Lower leg skin (tissue), 4 donors: ENCODE measurements around the gene OR2AJ1. TPM values are rescaled to one million over a fixed set of nuclear protein-coding genes. Genes with fewer than 3 reads are reported as not detected.

ENCODE experiments used
- DNase-seq, 2 donors: peaks; one replicate each; pipeline ENCODE4 v3.0.0-alpha.2; 2019; ENCODE audit warnings: low spot score in 2 of 2
- H3K4me3 ChIP-seq: fragments of 200-600 bp; sonication (generic); 2 replicates; pipeline ENCODE4 v1.5.1; 2017; ENCODE audit warnings: mild to moderate bottlenecking, low read depth; ENCODE audit not compliant: poor library complexity, severe bottlenecking
- CTCF ChIP-seq, 3 donors: fragments of 450-650 bp; IDR thresholded peaks; one replicate each; pipeline ENCODE4 v1.5.1; 2016; ENCODE audit warnings: antibody characterized with exemption in 3 of 3, mild to moderate bottlenecking in 3 of 3, moderate library complexity in 2 of 3
- POLR2A ChIP-seq, 2 donors: fragments of 450-650 bp; IDR thresholded peaks; one replicate each; pipeline ENCODE4 v1.6.1; 2016 to 2017; ENCODE audit warnings: antibody characterized with exemption in 2 of 2, mild to moderate bottlenecking in 1 of 2, moderate library complexity in 1 of 2
- WGBS, 2 donors: methylation state at CpG; one replicate each; pipeline ENCODE4 v1.1.5; 2018; 5-methylcytosine and 5-hydroxymethylcytosine counted together
- intact Hi-C: fragments of 100-400 bp; cut with DNase I; formaldehyde crosslinking; loops from one replicate; pipeline ENCODE4 v1.15.0; 2023; ENCODE audit warnings: low total_unique reads
- total RNA-seq, 4 donors: library from RNA; depleted of rRNA; stranded (reverse); fragments of >200 nt; gene quantifications; one replicate each; pipeline ENCODE4 v1.1.0, GENCODE V29; 2016

The OR2AJ1 gene
- total RNA-seq, 4 donors from 2014 or later, result not detected

DNA sequence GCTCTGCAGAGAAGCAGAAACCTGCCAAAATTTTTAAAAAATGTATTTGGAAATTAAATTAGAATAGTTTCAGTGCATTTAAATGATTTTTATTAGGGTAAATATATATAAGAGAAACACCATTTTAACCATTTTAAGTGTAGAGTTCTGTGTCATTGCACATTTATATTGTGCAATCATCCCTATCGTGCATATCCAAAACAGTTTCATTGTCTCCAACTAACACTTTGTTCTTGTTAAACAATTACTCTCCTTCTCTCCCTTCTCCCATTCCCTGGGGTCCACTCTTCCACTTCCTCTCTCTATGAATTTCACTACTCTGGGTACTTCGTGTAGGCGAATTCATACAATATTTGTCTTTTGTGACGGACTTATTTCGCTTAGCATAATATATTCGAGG lies 17.9 kb downstream of the OR2AJ1 start:
- intact Hi-C loops, result no loop called here
- TF ChIP-seq CTCF (IDR thresholded peaks at IDR 0.05) (no peak), POLR2A (IDR thresholded peaks at IDR 0.05) (no peak)
- no peak for DNase-seq
- H3K4me3 ChIP-seq, result no peak overlapping the region
- WGBS, 2 donors, result 83 to 85% methylated on average over 6 of the region's 6 CpGs

DNA sequence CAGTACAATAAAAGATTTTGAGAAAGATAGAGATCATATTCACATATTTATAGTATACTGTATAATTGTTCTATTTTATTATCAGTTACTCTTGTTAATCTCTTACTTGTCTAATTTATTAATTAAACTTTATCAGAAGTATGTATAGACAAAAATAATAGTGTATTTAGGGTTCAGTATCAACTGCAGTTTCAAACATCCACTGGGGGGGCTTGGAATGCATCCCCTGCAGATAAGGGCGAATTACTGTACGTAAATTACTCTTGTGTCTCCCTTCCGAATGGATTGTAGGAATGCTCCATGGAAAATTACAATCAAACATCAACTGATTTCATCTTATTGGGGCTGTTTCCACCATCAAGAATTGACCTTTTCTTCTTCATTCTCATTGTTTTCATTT lies 23.9 kb downstream of the OR2AJ1 start, which contains the start of gene OR2L8:
Gene OR2L8, plus strand, starts transcription at position 301 of the 400 bp plus-strand sequence. Its CDS starts 0 bp downstream, at position 301.
- WGBS, 2 donors, result 74 to 82% methylated on average over 3 of the region's 3 CpGs
- intact Hi-C loops, result no loop called here
- no peak for TF ChIP-seq CTCF (IDR thresholded peaks at IDR 0.05)
- no peak for TF ChIP-seq POLR2A (IDR thresholded peaks at IDR 0.05)
- no peak within 1 kb of the TSS for H3K4me3 ChIP-seq
- no peak for DNase-seq

- TF ChIP-seq POLR2A (IDR thresholded peaks at IDR 0.05) (no peak), CTCF (IDR thresholded peaks at IDR 0.05) (no peak)
- no peak overlapping the region for H3K4me3 ChIP-seq
- intact Hi-C loops, result no loop called here
- WGBS, 2 donors, result 91 to 97% methylated on average over 1 of the region's 1 CpG
- no peak for DNase-seq
Measured at GRCh38 chr1:247953408-247953807, 28.7 kb downstream of the OR2AJ1 start.

DNA sequence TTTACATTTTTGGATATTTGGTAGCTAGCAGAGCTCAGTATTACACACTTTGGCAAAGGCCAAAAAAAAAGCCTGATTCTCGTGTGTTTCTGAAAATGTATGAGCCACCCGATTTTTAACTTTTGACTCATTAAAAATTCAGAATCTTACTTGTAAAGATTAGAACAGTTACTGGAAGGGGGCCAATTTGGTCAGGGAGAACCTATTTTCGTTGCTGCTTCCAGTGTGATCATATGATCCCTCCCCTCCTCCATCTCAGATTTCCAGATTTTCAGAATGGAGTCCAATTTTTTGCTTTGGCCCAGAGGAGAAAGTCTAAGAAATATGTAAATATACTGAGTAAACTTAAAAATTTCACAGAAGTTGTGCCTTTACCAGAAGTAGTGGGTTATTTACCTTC lies 37.1 kb downstream of the OR2AJ1 start:
- TF ChIP-seq CTCF (IDR thresholded peaks at IDR 0.05) (no peak), POLR2A (IDR thresholded peaks at IDR 0.05) (no peak)

DNA sequence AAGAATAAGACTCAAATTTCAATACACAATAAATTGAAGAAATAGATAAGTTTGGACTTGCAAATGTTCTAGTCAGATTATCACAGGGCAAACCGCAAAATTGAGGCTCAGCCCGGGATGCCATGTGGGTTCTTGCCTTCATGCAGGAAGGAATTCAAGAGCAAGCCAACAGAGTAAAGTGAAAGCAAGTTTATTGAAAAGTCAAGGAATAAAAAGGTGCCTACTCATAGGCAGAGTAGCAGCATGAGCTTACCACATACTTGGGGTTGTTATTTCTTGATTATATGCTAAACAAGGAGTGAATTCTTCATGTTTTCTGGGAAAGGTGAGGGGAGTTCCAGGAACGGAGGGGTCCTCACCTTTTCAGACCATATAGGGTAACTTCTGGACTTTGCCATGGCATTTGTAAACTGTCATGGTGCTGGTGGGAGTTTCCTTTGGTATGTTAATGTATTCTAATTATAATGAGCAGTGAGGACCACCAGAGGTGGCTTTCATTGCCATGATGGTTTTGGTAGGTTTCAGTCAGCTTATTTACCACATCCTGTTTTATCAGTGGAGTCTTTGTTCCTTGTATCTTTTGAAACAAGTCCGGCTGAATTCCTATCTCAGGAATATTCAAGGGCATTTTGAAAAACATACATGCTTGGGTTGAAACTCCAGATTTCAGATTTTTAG lies 38.4 kb downstream of the OR2AJ1 start:
- no peak overlapping the region for H3K4me3 ChIP-seq
- no peak for TF ChIP-seq CTCF (IDR thresholded peaks at IDR 0.05)
- no peak for TF ChIP-seq POLR2A (IDR thresholded peaks at IDR 0.05)
- intact Hi-C loops, result no loop called here
- no peak for DNase-seq
- 66 to 67% methylated on average over 4 of the region's 4 CpGs for WGBS, 2 donors

More for the DNA sequence above, 37.1 kb downstream of the OR2AJ1 start:
- intact Hi-C loops, result no loop called here
- no peak overlapping the region for H3K4me3 ChIP-seq
- 24 to 35% methylated on average over 3 of the region's 3 CpGs for WGBS, 2 donors
- DNase-seq, result no peak

DNA sequence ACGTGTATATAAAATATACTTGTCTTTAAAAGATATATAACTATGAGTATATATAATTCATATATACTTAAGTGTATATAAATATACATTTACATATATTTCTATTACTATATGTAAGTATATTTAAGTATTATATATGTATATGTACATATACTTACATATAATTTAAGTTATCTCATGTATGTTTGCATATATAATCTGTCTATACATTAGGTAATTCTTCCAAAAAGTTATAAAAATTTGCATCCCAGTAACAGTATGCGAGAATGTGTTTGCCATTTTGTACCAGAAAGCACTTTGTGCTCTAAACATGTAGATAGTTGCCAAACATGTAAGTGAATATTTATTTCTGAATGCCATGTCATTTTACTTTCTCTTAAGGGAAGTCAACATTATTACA lies 40.2 kb downstream of the OR2AJ1 start, which contains the start of gene OR2AK2:
Gene OR2AK2, plus strand, starts transcription at position 301 of the 400 bp plus-strand sequence. CDS start 144 bp downstream, outside the sequence.
- intact Hi-C loops, result no loop called here
- no peak for DNase-seq
- H3K4me3 ChIP-seq, result no peak within 1 kb of the TSS
- 86 to 89% methylated on average over 2 of the region's 2 CpGs for WGBS, 2 donors
- TF ChIP-seq POLR2A (IDR thresholded peaks at IDR 0.05), result no peak
- TF ChIP-seq CTCF (IDR thresholded peaks at IDR 0.05), result no peak
